ENCODE results near the gene KRT13.

- TF ChIP-seq SMC3 (conservative IDR thresholded peaks at IDR 0.05; ENCODE audit: insufficient read depth, low read depth, low read length): no peak
- TF ChIP-seq ZNF764 (CRISPR knock-in tag; IDR thresholded peaks at IDR 0.05; ENCODE audit: low read depth): no peak
- TF ChIP-seq CTCF (IDR thresholded peaks at IDR 0.05 in 2 of 3, conservative IDR thresholded peaks at IDR 0.05 in 1 of 3; ENCODE audit: insufficient read depth in 2 of 3, low read depth in 1 of 3, low read length in 3 of 3): no peak
Measured at GRCh38 chr17:41464682-41465081, 40.7 kb downstream of the KRT13 start.
